GM18861 (cell line): ENCODE results near the gene PHLDA1.

Source experiments
- ATAC-seq: cut with Tn5 transposase; IDR thresholded peaks from one replicate; pipeline ENCODE4 v1.9.1; 2021; ENCODE audit not compliant: unreplicated experiment

Gene PHLDA1

GRCh38 chr12:76020731-76021672 is 10.6 kb downstream of the PHLDA1 start:
- ATAC-seq, result peak; percentile 52

DNA sequence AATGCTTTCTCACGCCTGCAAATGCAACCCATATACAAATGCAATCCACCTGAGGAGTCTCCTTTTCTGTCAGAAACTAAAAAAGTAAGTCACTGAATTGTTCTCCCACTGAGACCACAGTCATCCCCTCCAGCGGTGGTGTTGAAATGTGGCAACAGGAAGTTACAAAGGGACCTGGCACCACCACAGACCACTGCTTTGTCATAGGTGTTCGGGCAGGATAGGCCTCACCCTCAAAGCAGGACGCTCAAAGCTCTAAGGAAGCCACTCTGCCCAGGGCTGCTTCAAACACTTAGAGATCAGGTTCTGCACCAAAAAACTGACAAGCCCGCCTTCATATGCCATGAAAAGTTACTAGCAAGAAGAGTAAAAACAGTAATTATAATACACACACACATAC is 11.3 kb downstream of the PHLDA1 start:
- ATAC-seq, result peak; percentile 54

DNA sequence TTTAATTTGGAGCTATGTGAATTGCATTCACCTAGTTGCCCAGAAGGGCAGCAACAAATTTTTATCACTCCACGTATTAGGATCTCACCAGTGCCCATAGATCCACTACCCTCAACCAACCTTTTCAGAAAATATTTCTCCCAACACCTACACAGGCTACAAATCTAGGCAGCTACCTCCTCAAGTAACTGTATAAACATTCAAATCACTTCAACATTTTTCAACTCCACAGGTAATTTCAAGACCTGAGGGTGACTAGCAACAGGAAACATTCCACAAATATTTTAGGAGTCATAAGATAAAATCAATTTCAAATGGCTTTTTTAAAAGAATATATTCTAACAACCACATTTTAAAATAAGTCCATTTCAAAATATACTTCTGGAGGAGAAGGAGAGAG is 12.9 kb downstream of the PHLDA1 start:
- ATAC-seq, result no peak

- ATAC-seq, result no peak
These were observed 13.5 kb downstream of the PHLDA1 start for GRCh38 chr12:76018111-76018510.

DNA sequence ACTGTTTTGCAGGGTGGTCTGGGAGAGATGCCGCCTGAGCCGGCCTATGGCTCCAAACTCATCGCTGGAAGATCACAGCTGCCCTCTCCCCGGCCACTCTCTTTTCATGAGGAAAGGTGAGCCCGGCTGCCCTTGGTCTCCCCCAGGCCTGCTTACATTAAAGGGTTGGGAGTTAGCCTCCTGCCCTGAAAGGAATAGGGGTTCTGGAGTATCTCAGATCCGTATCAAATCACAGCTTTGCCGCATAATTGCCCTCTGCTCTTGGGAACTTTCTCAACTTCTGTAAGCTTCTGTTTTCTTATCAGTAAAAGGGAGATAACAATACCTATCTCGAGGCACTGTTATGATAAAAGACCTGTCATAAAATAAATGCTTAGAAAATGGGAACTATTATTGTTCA is 17.6 kb downstream of the PHLDA1 start:
- ATAC-seq, result no peak

DNA sequence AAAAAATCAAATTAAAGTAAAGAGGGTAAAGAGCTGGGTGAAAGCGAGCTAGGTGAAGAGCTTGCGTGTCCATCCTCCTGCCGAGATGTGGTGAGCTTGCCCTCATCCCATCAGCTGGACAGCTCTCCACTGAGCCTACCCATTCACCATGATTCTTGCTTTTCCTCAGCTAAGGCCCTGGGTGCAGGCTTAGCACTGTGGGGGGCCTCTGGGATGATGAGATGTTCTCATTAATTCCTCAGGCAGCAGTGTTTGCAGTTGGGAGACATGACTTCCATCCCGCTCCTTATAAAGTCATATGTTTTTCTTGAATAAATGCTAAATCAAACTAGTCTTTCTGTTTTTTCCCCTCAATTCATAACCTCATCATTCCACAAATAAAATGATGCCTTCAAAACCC is 18.0 kb downstream of the PHLDA1 start:
- ATAC-seq, result no peak

- no peak for ATAC-seq
These were observed 18.9 kb downstream of the PHLDA1 start for GRCh38 chr12:76012644-76013043.

GRCh38 chr12:76010732-76011458 is 20.7 kb downstream of the PHLDA1 start:
- no peak for ATAC-seq

GRCh38 chr12:76008428-76008827 is 23.1 kb downstream of the PHLDA1 start:
- no peak for ATAC-seq

- no peak for ATAC-seq
These were observed 23.9 kb downstream of the PHLDA1 start for GRCh38 chr12:76007640-76008039.

DNA sequence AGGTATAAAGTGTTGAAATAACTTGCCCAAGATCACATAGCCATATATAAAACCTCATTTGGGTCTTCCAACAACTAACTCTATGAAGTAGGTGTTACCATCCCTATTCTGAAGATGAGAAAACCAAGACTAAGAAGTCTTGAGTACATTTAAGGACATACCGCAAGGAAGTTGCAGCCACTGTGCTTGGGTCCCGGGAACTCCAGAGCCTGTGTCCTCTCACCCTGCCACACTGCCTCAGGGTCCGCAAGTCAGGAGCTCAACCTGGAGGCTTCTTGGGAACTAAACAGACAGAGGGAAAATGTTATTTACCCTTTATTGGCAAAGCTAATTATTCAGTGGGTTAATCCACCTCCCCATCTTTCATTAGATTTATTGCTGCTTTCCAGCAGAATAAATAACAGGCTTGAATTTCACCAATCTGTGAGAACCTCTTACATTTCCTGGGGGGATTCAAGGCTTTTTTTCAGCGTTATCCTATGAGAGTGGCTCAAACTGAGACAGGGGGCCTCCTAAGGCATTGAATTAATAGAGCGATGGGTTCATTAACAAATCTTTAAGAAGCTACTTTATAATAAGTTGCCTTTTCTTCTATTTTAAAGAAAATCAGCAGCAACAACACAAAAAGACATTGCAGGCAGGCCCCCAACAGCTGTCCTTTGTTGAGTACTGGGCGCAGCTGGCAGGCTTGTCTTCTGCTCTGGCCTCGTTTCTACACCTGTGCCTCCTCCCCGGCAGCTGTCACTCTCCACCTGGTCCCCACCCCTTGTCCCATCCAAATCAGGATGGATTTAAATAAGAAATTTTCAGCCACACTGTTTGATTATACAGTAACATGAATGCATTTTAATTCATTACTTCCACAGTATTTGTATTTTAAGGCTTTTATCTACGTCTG is 25.3 kb downstream of the PHLDA1 start:
- ATAC-seq, result no peak

DNA sequence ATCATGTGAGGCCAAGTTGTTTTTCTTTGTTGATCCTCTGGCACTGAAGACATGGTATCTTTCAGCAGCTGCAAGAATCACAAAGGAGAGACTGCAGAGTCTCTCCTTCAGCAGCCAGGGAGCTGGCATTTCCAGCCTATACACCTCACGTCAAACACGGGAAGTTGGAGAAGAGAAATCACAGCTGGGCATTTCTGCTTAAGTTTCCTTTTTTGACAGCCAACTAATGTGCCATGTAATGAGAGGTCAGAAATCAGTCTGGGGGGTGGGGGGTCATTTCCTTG is 28.3 kb downstream of the PHLDA1 start:
- ATAC-seq, result no peak

- no peak for ATAC-seq
These were observed 28.8 kb downstream of the PHLDA1 start for GRCh38 chr12:76002598-76003354.

GRCh38 chr12:75998292-75999063 is 33.1 kb downstream of the PHLDA1 start:
- ATAC-seq, result no peak

- ATAC-seq, result no peak
These were observed 33.9 kb downstream of the PHLDA1 start for GRCh38 chr12:75997658-75998057.

DNA sequence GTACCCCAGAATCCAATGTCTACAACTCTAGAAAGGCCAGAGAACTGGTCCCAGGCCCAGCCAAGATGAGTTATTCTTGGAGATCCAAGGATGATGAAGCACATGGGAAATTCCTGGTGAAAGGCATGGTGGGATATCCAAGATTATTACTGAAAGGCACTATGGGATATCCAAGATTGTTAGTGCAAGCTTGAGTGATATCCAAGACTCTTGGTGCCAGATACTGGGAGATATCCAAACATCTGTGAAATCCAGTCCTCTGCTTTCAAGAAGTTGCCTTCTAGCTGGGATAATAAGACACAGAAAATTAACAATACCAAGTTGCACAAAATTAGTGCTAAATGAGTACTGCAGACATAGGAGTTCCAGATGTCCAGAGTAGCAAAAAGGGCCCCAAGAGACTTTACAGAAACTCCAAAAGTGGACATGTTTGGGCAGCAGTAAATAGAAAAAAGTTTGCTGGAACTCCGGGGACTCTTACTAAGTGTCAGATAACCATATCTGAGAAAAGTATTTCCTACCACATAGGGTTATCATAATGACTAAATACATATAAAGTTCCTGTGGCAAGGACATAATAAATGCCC is 34.6 kb downstream of the PHLDA1 start:
- ATAC-seq, result no peak

- no peak for ATAC-seq
These were observed 35.9 kb downstream of the PHLDA1 start for GRCh38 chr12:75995691-75996090.

GRCh38 chr12:75994069-75994740 is 37.4 kb downstream of the PHLDA1 start:
- no peak for ATAC-seq

- ATAC-seq, result no peak
These were observed 39.8 kb downstream of the PHLDA1 start for GRCh38 chr12:75991753-75992152.
